Activated T-cell treated with anti-CD3 and anti-CD28 coated beads for 24 hours (primary cell): Measurements from ENCODE around the gene RGP1.

ENCODE experiments used
- DNase-seq: peaks from one replicate; pipeline ENCODE4 v3.0.0-alpha.2; 2020; ENCODE audit warnings: low read depth

Gene RGP1

DNA sequence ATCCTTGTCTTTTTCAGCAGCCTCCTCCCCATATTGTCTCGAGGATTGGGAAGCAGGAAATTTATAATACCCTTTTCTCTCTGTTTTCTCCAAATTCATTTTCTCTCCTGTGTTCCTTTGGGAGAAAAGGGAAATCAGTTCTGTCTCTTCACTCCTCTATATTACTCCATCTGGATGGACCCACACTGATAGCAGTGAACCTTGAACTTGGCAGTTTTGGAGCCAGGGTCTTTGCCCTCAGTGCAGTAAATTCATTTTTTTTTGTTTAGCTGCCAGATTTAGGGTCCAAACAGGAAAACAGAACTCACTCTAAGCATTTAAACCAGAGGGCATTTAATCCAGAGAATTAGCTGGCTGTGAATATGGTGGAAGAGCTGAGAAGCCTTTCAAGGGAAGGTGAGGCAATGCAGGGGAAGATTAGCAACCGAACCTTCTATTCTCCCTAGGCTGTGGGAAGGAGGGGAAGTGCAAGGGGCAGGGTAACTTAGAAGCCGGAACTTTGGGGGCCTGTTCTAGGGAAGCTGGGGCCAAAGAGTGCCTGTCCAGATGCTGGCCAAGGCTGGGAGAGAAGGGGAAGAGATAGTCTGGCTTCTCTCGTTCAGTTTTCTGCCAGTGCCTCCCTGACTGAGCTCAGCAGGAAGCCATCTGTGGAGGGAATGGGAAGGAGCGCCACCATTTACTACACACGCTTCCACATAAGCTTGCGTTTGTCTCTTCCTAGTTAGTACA, 26.0 kb downstream of the RGP1 start:
- DNase-seq = no peak

DNA sequence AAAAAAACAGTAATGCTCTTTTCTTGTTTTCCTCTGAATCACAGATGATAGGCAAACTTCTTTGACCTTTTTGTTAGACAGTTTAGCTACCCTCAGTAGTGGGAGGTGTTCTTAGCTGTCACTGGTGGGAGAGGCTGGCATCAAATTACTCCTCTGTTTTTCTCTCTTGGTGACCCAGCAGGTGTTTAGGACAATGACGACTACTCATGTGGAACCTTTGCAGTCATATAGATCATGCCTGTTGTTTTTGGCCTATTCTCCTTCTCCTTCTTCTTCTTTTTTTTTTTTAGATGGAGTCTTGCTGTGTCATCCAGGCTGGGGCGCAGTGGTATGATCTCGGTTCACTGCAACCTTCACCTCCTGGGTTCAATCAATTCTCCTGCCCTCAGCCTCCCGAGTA, 26.9 kb downstream of the RGP1 start:
- DNase-seq = no peak

DNA sequence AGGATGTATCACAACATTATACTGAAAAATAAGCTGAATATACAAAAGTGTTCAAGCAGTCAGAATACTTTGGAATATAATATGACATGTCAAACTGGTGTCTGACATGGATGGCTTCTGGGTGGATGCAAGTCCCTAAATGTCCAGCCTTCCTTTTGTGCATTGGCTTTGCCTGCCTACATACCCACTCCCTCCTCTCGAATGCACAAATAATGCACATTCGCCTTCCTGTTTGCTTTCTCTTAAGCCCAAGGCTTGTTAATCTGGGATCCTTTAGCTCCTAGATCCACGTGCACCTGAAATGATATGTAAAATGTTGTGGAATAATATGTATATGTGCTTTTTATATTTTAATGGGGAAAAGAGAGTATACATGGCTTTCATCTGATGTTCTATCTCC, 29.4 kb downstream of the RGP1 start:
- no peak for DNase-seq

DNA sequence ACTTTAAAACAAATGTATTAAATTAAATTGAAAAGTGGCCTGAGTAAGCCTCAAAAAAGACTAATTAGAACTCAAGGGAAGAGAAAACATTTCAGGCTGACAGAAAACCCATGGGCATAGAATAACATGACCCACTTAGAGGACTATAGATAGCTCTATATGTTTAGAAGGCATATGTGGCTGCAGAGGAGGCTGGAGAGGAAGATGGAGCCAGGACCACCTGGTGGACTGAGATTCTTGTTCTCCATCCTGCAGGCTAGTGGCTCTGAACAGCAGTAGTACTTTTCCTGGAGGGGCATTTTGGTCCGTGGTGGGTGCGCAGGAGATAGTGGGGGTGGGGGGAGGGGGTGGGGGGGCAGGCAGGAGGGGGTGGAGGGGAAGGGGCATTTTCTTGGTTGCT, 32.0 kb downstream of the RGP1 start:
- DNase-seq = no peak

DNA sequence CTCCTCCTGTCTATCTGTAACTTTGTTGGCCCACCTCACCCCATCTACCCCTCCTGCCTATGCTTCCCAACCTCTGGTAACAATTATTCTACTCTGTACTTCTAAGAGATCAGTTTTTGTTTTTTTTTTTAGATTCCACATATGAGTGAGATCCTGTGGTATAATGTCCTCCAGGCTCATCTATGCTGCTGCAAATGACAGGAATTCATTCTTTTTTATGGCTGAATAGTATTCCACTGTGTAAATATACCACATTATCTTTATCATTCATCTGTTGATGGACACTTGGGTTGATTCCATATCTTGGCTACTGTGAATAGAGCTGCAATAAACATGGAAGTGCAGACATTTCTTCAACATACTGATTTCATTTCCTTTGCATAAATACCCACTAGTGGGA, 34.3 kb downstream of the RGP1 start:
- DNase-seq = no peak

DNA sequence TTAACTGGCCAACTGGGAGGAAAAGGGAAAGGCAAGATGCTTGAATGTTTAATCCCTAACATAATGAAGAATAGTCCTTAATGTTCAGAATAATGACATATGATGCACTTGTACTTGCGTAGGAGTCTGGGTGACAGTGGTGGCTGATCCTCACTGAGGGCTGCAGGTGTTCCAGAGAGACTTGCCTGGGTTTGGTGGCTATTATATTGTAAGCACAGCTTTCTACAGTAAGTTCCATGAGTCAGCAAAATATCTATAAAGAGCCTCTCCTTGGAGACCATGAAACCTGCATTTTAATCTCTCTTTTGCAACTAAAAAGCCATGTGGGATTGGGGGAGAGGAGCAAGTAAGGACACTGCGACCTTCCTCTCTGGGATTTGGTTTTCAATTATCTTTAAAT, 40.5 kb downstream of the RGP1 start:
- DNase-seq = no peak

DNA sequence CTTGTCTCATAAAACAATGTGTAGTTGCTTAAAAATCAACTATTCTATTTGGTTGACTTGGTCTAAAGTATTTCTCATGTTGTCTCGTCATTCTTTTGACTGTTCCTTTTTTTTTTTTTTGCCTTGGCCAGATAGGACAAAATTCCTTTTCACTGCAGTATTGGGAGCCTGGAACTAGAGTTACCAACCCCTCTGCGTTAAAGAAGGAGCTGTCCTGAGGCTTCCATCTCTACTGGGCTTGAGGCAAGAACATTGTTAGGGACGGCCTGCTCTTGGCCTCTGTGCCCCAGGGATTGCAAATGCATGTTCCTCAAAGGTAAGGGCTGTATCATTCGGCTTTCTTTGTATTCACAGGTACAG, 40.9 kb downstream of the RGP1 start:
- no peak for DNase-seq

DNA sequence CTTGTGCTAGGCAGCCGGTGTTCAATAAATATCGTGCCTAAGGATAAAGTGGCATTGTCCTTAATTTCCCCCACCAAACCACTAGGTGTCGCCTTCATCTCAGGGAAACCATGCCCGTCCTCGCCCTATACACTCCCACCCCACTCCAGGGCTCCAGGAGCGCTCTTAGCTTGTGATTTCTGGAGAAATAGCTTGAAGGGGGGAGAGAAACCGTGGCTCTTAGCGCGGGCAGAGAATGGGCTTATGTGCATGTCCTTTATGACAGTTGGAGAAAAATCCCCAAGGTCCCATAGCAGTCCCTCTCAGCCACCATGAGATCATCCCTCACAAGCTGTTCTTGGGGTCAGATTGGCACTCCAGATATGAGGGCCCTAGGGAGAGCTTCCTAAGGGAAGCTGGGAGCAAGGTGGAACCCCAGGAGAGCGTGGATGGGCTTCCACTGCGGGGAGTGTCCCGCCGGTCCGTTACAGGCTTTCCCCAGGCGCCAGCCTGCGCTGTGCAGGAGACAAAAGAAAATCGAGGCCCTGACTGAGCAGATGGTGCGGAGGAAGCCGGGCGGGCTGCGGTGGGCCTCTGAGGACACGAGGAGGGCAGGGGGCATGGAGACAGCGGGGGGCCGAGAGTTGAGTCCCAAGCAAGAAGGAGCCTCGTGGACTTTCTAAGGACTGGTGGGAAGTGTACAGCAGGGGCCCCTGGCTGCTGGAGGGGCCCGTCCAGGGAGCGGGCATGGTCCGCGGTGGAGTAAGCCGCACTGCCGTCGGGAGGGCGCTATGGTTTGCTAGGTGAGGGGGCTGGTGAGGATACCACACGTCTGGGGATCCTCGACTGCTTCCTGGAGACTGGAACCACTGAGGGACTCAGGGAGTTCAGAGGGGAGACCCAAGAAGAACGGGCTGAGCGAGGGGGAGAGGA, 41.6 kb downstream of the RGP1 start:
- peak; percentile 31 for DNase-seq

DNA sequence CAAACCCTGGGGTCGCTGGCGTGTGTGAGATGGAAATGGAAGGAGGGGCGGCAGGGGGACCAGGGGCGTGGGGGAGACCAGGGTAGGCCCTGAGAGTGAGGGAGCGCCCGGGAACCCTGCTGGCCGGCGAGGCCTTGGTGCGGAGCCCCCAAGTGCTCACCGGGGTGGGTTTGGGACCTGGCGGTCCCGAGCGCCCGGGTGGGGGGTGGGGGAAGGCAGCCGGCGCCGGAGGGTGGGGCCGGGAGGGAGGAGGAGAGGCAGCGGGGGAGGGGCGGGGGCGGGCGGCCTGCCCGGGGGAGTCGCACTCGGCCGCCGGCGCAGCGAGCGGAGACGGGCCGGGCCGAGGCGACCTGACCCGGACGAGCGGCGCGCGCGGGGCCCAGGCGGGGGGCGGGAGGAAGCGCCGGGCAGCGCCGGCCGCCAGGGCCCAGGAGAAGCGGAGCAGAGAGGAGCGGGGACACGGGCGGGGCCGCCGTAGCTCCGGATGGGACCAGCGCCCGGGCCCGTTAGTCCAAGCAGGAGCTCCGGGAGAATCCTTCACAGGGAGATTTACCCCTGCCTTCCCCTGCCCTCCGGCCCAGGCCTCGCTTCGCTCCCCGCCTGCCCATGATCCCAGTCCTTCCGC, 42.3 kb downstream of the RGP1 start, which contains the start of gene NPR2:
Gene NPR2 (plus strand): TSS at position 295 of the 625 bp plus-strand sequence. CDS start 818 bp downstream, outside the sequence.
- no peak for DNase-seq

DNA sequence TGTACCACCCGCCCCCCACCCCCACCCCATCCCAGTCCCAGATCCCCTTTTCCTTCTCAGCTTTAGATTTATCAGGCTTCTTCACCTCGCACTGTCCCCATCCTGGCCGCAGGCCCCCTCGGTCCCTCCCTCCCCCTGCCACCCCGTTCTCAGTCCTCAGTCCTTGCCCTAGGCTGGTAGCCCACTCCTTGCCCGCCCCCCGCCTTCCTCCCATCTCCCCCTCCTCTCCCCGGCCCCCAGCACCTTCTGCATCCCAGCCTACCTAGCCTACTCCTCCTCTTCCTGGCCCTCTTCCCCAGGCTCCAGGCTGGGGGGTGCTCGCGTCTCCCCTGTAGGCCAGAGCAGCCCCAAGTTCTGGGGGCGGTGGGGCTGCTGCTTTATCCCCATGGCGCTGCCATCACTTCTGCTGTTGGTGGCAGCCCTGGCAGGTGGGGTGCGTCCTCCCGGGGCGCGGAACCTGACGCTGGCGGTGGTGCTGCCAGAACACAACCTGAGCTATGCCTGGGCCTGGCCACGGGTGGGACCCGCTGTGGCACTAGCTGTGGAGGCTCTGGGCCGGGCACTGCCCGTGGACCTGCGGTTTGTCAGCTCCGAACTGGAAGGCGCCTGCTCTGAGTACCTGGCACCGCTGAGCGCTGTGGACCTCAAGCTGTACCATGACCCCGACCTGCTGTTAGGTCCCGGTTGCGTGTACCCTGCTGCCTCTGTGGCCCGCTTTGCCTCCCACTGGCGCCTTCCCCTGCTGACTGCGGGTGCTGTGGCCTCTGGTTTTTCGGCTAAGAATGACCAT, 43.1 kb downstream of the RGP1 start:
- no peak for DNase-seq

DNA sequence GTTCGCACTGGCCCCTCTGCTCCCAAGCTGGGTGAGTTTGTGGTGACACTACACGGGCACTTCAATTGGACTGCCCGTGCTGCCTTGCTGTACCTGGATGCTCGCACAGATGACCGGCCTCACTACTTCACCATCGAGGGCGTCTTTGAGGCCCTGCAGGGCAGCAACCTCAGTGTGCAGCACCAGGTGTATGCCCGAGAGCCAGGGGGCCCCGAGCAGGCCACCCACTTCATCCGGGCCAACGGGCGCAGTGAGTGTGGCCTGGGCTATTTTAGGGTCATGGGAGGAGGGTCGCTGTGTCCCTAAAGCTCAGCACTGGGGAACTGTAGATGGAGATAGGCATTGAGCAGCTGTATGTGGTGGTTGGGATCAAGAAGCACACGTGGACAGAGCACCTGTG, 43.7 kb downstream of the RGP1 start:
- DNase-seq = no peak

DNA sequence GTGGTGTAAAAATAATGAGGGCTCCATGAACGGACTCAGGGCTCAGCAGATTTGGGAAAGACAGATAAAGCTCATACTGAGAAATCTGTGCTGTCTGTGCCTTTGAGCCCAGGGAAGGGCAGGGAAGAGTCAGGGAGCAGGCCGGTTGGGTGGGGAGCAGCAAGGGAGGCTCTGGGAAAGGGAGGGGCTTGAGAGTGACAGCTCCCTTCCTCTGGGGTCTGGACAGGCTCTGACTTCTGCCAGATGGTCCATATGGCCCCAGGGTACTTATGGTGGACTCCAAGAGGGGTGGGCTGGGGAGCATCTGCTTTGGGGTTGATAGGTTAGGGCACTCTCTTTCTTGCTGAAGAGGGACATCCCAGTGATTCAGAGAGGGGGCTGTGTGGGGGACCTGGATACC, 44.4 kb downstream of the RGP1 start:
- no peak for DNase-seq

DNA sequence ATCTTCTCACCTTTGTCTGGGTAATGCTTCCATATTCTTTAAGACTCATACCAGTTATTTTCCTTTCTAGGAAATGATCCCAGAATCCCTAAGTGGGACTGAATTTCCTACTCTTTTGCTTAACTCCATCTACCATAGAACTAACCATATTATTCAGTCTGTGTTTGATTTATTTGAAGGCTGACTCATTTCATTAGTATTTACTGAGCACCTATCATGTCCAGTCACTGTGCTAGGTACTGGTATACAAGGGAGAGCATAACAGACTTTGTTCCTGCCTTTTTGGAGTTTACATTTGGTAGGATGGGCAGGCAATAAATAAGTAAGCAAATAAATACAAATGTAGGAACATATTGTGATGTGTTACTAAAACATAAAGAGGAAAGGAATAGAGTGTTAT, 46.6 kb downstream of the RGP1 start:
- DNase-seq = no peak

DNA sequence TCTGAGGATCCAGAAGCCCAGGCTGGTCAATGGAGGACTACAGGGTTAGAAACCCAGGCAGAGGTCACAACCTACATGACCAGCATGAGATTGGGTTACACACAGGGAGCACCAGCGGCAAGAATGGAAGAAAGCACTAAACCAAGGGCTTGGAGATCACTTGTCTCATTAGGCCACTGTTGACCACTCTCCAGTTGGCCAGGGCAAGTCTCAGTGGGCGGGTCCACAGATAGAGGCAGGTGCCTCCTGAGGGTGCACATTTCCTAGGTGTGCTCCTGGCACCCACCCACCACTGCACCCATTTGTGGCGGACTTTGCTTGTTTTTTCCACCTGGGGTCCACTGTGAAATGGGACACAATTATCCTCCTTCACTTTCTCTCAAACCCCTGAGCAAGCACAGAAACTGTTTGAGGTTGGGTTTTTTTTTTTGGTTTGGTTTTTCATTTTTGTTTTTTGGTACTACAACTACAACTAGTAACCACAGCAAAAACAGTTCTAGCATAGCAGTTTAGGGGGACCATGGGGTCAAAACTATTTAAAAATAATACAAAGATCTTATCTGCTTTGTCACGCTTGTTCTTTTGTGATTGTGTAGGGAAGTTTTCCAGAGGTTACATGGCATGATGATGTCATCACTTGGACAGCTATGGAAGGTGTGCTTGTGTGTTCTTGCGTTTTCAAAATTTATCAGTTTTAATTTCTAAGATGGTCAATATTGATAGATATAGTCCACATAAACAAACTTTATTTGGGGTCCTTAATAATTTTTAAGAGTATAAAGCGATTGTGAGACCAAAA, 48.4 kb downstream of the RGP1 start:
- DNase-seq = no peak

DNA sequence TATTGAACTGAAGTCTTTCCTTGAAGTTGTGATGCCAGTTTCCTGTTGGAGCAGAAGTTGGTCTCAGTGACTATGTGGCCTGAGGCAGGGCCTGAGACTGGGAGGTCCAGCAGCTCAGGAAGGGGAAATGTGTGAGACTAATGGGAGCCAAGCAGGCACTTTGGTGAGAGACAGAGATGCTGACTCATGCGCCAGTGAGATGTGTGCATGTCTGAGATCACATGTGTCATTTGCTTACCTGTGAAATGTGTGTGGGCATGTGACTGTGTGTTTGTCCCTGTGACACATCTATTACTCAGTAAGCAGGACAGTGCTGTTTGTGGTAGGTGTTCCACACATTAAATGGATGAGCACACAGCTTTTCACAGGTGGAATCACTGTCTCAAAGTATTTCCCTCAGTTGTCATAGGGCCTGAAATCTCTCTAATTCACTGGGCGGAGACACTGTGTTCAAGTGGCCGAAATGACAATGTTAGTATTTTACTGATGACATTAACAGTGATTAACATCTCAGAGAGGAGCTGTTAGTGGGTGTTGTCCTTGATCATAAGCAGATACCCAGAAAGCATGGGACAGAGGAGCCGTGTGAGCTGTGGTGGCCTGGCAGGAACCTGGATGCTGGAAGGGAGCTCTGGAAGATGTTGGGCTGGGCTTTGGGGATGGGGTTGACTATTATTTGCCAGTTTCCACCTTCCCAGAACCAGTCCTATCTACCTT, 49.7 kb downstream of the RGP1 start:
- peak; percentile 40 for DNase-seq

DNA sequence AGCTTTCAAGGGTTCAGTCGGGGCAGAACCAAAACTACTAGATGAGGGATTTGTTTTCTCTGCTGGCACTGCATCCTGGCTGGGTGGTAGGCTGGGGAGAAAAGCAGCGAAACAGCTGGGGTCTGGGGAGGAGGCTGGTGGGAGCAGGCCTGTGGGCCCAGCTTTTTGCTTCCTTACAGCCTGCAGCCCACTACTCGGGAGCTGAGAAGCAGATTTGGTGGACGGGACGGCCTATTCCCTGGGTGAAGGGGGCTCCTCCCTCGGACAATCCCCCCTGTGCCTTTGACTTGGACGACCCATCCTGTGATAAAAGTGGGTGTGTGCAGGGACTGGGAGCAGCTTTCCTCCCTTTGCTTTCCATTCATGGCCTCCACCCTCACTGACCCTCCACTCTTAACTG, 51.4 kb downstream of the RGP1 start:
- no peak for DNase-seq

DNA sequence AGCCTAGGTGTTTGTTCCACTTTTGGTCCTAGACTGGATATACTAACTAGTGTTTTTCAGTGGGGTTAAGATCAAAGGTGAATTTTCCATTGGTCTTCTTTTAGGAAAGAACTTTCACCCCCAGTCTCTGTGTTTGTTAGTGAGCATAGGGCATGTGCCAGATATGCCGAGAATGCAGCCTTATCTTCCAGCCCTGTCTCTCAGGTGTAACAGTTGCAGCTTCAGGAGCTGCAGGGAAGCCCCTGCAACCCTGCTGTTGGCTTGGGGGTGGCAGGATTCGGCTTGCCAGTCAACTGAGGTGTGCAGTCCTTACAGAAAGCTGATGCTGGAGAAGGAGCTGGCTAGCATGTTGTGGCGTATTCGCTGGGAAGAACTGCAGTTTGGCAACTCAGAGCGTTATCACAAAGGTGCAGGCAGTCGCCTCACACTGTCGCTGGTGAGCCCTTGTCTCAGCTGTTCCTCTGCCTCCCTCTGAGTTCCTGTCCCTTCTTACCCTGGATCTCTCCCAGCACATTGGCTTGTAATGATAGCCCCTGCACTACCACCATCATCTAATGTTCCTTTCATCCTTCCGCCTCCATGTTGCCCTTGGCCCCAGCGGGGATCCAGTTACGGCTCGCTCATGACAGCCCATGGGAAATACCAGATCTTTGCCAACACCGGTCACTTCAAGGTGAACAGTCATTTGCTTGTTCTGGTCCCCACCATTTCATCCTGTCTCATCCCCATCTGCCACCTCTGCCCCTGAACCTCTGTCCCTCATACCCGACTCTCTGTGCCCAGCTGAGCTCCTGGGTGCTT, 52.4 kb downstream of the RGP1 start:
- no peak for DNase-seq

DNA sequence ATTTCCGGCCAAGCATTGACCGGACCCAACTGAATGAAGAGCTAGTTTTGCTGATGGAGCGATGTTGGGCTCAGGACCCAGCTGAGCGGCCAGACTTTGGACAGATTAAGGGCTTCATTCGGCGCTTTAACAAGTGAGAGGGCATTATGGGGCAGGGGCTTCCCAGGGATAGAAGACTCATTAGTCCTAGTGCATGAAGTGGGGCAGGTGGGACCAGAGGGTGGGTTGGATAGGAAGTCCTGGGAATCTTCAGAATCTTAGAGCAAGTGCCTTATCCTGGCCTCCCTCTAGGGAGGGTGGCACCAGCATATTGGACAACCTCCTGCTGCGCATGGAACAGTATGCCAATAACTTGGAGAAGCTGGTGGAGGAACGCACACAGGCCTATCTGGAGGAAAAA, 57.0 kb downstream of the RGP1 start:
- no peak for DNase-seq
